ENCODE measurements around the gene ADAMTS15.

The ADAMTS15 gene

DNA sequence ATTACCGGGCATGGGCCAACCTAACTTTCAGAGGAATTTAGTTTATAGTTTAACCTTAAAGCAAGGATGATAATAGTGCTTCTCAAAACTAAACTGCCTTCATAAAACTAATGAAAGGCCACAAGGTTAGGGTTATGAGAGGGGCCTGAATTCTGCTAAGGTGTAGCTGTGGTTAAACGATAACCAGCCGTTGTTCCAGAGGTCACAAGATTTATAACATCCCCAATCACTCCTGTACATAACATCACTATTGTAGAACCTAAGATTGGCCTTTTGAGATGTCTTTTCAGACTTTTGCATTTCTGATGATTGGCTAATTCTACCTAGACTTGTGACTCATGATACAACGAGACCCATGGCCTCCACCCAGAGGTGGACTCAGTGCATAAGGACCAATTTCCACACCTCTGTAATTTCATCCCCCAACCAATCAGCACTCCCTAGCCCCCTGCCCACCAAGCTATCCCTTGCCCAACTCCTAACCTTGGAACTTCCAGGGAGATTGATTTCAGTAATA is 69.8 kb downstream of the ADAMTS15 start:
- DNase-seq = no peak

DNA sequence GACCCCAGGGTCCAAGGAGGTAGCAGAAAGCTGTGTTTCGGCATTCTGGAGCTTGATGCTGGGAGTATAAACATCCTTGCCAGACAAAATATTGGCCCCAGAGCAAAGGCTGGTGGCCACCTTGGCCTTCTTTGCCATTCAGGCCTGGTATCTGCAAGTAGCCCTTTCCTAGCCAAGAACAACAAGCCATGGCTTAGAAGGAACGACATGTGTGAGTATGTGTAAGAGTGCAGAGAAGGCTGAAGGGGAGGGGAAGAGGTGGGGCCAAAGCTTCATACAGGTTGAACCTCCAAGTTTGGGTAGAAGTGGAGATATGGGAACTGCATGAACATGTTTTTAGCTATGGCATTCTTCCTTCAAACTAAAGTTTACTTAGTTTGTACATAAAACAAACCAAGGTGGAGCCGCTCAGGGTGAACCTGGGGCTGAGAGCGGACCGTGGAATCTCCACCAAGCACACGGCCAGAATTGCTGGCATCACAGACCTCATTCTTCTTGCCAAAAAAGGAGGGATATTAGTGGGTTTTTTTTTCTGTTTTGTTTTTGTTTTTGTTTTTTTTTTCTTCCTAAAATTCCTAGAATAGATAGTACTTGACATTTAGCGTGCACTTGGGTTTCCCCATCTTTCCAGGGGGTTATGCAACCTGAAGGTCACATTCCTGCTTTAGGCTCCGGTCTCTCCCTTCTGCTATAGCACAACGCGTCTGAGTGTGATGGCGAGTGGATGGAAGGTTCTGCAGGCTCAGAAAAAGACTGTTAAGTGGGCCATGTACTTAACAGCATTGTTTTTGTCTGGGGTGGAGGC is 70.9 kb downstream of the ADAMTS15 start:
- DNase-seq = no peak

DNA sequence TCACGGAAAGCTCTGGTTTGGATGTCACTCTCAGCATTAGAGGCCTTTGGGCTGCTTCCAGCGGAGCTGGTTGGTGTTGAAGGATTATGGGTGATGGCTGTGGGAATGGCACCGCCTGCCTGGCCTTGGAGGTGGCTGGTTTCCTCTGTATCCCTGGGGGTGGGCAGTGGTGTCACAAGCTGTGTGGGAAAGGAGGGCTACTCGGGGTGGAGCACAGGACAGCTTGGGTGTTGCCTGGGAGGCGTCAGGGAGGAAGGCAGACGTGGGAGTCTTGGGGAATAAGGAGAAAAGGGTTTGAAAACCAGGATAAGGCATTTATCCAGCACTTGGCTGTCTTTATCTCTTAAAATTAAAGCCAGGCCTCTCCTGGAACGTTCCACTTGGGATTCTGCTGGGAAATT is 71.8 kb downstream of the ADAMTS15 start:
- DNase-seq = no peak

DNA sequence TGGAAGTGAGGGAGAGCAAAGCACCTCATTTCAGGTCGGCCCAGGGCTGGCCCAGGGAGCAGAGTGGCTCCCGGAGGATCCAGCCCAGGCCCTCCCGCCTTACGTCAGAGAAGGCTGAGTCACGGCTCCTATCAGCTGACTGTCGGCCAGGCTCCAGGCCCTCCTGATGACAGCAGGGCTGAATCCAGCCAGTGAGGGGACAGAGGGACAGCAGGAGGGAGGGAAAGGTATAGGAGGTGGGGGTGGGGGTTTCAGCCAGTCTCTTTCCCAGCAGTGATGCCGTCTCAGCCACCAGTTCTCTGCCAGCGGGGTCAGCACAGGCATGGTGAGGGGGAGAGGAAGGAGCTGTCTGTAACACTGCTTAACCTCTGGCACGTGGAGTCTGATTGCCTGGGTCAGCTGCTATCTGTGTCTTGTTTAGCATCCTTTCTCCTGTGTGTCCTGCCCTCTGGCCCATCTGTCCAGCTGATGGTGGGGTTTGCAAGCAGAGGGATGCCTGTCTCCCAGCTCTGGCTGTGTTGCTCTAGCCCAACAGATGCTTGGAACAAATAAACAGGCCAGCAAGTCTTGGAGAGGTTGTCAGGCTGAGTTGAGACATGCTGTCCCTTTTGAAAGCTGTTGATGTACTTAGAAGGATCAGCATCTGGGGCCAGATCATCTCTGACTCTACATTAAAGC is 74.0 kb downstream of the ADAMTS15 start:
- DNase-seq = no peak

DNA sequence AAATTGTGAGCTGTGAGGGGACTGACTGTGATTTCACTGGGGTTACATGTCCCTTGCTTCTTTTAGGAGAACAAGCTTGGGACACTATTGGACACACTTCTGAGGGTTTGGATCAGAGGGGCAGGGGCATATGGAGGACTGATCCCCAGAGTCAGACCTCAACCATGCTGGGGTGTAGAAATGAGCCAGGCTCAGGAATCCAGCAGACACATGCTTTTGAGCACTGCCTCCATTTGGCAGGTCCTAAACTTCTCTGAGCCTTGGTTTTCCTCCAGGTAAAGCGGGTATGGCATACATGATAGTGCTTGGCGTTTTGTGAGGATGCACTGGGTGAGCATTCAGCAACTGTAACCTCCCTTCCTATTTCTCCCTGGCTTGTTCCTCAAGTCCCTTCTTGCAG is 74.7 kb downstream of the ADAMTS15 start:
- no peak for DNase-seq

DNA sequence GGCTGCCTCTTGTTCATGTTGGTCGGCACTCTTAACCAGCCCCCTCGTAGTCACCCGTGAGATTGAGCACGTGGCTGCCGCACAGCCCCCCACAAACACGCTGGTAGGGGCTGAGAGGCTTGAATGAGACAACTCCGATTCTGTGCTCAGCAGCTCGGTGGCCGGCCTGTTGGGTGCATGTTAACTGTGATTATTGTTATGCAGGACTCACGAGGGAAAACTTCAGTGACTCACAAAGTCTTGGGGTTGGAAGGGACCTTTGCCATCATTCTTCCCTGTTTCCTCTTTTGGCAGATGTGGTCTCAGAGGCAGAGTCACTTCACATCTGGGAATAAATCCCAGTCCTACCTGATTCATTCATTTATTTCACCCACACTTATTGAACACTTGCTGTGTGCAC is 75.2 kb downstream of the ADAMTS15 start:
- no peak for DNase-seq

DNA sequence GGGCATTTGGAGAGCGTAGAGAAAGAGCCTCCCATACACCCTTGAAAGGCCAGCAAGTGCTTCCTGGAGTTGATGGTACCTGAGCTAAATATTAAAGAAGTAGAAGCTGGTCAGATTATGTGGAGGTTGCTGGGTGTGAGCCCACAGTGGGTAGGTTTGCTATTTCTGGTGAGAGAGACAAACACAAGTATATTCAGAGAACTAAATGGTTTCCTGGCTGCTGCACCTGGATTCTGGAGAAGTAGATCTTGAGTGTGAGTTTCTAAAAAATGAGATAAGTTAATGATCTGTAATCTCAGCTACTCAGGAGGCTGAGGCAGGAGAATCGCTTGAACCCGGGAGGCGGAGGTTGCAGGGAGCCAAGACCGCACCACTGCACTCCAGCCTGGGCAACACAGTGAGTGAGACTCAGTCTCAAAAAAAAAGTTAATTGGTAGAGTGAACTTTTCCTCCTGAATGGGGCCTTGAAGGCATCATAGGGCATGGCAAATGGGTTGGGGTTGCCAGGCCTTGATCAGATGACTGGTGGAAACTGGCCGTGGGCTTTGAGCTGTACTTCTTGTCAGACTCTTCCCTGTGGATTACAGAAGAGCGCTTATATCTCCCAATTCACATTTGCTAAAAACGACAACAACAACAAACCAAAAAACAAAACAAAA is 75.8 kb downstream of the ADAMTS15 start:
- DNase-seq = no peak

DNA sequence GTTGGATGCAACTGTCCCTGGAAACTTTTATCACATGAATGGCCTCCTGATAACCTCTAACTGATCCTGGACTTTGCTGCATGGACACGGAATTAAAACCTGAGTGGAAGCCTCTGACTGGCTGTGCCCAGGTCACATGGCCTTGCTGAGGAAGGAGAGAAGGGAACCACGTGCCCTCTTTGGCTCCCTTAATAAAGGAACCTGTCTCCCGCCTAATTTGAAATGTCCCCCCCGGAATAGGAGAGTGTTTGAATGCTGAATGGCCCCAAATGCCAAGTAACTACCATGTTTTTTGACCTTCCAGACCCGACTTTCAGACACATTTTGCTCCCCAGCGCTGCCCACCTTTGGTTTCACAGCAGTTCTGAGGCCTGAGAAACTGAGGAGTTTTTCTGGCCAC is 76.9 kb downstream of the ADAMTS15 start:
- no peak for DNase-seq

All from inflammatory macrophage treated with lipopolysaccharide for 4 hours (primary cell).